GM19193 (cell line): Measurements from ENCODE around the gene TCAP.

ENCODE experiments used
- POLR2A ChIP-seq: IDR thresholded peaks from 4 replicates; pipeline ENCODE4 v1.6.1; 2011; ENCODE audit not compliant: insufficient read depth, insufficient read length; ENCODE audit errors: extremely low read depth

Gene TCAP

DNA sequence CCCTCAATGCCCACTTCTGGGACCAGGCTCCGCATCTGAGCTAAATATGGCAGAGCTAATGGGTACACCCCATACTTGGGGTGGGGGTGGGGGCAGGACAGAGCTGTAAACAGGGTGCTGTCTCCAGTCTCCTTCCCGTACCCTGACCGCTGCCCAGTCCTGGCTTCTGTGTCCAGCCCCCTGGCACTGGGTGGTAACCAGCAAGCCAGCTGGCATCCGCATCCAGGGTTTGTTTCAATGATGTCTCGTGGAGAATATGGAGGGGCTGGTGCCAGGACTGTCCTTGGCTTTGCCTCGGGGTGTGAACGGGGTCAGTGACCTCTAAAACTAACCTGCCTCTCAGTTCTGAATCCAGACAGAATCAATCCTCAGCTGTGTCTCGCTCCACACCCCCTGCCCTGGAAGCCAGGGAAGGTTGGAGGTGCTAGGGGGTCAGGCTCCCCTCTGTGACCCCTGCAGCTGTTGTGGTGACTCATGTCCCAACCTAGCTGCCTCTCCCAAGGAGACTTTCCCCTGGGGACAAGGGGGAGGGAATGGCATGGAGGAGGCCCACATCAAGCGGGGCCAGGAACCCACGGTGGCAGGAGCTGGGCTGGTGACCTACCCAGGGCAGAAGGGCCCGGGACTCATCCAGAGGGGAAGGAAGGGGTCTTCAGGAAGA lies 1.6 kb downstream of the TCAP start:
- no peak for TF ChIP-seq POLR2A

DNA sequence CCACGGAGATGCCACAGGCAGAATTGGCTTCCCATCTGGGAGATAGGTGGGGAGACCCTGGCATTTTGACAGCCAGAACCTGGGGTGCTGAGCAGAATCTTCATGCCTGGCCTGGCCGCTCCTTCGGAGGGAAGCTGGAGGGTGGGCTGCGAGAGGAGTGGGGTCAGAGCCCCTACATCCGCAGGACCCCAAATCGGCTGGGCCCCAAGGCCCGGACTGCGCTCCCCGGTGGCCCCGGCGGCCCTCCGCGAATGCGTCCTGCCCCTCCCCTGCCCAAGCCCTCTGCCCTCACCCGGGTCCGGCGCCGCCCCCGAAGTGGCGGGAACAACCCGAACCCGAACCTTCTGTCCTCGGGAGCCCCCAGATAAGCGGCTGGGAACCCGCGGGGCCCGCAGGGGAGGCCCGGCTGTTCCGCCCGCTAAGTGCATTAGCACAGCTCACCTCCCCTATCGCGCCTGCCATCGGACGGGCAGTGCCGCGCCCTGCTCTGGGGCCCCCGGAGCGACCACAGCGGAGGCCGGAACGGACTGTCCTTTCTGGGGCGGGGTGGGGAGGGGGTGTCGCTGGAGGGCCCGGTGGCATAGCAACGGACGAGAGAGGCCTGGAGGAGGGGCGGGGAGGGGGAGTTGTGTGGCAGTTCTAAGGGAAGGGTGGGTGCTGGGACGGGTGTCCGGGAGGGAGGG lies 2.3 kb downstream of the TCAP start:
- TF ChIP-seq POLR2A, result no peak

DNA sequence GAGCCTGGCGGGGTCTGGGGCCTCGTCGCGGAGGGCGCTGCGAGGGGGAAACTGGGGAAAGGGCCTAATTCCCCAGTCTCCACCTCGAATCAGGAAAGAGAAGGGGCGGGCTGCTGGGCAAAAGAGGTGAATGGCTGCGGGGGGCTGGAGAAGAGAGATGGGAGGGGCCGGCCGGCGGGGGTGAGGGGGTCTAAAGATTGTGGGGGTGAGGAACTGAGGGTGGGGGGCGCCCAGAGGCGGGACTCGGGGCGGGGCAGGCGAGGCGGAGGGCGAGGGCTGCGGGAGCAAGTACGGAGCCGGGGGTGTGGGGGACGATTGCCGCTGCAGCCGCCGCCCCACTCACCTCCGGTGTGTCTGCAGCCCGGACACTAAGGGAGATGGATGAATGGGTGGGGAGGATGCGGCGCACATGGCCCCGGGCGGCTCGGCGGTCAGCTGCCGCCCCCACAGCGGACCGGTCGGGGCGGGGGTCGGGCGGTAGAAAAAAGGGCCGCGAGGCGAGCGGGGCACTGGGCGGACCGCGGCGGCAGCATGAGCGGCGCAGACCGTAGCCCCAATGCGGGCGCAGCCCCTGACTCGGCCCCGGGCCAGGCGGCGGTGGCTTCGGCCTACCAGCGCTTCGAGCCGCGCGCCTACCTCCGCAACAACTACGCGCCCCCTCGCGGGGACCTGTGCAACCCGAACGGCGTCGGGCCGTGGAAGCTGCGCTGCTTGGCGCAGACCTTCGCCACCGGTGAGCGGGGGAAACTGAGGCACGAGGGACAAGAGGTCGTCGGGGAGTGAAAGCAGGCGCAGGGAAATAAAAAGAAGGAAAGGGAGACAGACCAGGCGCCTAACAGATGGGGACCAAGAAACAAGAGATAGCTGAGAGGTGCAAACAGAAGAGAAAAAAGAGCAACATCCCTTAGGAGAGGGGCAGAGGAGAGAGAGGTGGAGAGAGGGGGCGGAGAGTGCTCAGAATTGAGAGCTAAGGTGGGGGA lies 3.1 kb downstream of the TCAP start, which contains the start of gene PNMT:
Gene PNMT, plus strand, starts transcription at position 509 of the 980 bp plus-strand sequence. Its CDS starts 23 bp downstream, at position 532.
- TF ChIP-seq POLR2A, result no peak

DNA sequence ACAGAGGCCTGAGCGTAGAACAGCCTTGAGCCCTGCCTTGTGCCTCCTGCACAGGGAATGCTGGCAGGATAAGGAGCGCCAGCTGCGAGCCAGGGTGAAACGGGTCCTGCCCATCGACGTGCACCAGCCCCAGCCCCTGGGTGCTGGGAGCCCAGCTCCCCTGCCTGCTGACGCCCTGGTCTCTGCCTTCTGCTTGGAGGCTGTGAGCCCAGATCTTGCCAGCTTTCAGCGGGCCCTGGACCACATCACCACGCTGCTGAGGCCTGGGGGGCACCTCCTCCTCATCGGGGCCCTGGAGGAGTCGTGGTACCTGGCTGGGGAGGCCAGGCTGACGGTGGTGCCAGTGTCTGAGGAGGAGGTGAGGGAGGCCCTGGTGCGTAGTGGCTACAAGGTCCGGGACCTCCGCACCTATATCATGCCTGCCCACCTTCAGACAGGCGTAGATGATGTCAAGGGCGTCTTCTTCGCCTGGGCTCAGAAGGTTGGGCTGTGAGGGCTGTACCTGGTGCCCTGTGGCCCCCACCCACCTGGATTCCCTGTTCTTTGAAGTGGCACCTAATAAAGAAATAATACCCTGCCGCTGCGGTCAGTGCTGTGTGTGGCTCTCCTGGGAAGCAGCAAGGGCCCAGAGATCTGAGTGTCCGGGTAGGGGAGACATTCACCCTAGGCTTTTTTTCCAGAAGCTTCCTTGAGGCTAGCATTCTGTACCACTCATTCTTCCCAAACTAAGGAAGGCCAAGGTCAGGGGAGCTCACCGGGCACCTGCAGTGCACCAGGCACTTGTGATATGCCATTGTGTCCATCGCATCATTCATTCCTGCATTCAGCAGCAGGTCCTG lies 5.0 kb downstream of the TCAP start:
- no peak for TF ChIP-seq POLR2A

GRCh38 chr17:39670746-39671145 lies 5.6 kb downstream of the TCAP start:
- no peak for TF ChIP-seq POLR2A

DNA sequence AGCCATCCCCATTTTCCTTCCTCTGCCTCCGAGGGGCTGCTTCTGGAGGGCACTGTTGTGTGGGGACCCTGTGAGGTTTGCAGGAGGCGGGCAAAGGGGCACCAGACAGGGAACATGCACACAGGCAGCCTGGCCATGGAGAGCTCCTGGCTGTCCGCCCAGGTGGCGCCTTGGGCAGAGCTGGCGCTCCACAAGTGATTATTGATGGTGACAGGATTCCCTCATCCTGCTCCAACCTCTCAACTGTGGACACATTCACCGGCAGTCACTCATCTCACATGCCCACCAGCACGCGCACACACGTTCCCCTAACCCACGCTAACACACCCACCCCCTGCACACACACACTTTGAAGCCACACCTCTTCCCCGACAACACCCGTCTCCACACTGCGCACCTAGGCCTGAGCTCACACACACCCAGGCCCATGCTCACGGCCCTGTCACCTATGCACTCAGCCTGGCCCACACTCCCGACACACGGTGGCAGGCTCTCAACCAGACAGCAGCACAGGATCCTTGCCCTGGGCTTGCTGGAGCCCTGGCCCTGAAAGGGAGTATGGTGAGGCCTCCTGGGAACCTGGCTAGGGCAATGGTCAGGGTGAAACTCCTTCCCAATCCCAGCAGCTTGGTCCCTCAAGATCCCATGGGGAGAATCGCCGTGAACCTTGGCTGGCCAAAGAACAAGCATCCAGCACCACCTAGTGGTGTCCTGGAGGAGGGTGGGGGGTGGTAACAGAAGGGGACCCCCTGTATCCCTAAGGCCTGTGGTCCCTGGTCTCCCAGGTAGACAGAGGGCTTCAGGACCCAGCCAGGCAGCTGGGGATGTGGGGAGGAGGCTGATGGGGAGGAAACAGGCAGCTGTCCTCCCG lies 6.7 kb downstream of the TCAP start:
- no peak for TF ChIP-seq POLR2A

GRCh38 chr17:39672522-39673334 lies 7.6 kb downstream of the TCAP start:
- no peak for TF ChIP-seq POLR2A

- TF ChIP-seq POLR2A, result no peak
Observed at GRCh38 chr17:39673335-39674081, 8.4 kb downstream of the TCAP start.

DNA sequence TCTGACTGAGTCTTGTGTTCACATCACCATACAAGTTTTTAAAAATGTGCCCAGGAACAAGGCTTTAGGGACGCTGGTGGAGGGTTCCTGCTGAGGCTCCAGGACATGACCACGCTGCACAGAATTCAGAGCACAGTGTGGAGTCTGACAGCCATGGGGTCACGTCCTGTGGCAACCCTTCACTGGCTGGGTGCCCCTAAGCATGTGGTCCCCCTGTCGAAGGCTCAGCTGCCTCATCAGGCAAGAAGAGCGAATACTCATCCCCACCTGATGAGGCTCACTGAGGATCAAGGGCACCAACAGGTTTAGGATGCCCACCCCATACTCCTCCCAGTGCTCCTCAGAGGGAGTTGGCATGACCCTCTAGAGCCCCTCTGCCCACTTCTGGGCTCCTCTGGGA lies 9.0 kb downstream of the TCAP start:
- no peak for TF ChIP-seq POLR2A

DNA sequence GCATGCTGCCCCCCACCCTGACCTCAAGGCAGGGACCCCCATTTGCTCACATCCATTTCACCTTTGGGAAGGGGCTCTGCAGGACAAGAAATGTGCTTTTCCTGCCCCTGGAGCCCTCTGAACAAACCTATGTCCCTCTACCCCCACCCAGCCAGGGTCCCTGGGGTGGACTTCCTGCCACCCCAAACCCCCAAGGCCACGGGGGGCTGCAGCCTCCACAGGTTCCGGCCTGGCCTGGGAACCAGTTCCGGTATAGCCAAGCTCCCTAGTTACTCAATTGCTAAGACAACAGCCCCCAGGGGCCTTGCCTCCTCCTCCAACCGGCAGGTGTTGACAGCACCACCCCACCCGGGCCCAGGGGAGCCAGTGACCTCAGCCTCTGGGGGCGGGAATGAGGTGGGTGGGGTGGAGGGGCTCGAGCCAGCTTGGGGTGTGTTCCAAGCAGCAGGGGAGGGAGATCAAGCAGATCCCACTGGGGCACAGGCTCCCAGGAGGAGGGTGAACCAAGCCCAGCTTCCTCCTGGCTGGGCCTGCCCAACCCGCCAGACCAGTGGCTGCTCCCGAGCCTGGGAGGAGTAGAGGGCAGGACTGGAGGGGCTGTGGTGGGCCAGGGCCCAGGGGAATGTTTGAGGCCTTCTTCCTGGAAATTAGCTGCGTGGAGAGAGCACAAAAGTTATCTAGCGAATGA lies 9.7 kb downstream of the TCAP start:
- no peak for TF ChIP-seq POLR2A

DNA sequence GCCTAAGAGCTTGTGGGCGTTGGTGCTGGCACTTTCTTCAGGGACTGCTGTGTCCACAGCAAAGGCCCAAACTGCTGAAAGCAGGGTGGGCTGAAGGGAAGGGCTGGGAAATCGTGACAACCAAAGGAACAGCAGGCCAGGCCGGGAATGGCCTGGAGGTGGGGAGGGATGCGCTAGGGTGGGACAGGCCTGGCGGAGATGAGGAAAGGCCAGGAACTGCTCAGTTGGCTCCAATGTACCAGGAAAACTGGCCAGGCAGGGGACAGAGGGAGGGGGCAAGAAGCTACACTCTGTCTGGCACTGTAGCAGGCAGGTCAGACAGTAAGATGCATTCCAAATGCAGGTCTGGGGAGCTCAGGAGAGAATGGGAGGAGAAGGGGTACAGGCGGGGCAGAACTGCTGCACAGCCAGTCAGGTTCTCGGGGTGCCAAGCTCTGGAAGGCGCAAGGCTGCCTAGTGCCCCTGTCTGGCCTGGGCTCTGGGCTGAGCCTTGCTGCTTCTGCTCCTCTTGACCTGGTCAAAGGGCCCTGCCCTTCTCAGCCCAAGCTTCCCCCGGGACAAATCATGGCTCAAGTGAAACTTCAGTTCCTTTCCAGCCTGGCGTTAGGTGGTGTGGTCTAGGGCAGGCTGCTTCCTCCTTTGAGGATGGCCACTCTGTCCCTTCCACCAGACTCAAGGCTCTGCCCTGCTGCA lies 10.4 kb downstream of the TCAP start:
- TF ChIP-seq POLR2A, result no peak

DNA sequence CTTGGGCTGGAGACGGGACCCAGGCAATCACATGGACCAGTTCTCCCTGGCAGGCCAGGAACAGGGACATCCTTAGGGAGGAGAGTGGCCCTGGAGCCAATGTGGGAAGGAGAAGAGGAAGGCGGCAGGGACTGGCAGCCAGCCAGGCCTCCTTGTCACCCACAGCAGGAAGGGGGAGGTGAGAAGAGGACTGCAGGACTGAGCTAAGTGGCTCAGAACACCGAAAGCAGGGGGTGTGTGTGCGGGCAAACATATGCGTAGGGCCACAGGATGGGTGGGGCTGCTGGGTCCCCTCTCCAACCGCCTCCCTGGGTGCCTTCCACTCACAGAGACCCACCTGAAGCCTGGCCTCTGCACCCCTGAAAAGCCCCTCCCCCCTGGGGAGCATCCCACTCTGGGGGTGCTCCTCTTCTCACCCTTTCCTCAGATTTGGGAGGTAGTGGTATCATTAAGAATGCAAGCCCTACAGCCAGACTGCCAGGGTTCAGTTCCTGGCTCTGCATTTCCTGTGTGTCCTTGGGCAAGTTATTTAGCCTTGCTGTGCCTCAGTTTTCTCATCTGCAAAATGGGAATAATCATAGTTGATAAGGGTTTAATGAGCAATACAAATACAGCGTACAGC lies 11.2 kb downstream of the TCAP start:
- TF ChIP-seq POLR2A, result no peak
